ENCODE results near the gene CHD5. TPM values are rescaled to one million over a fixed set of nuclear protein-coding genes. Genes with fewer than 3 reads are reported as not detected.

CHD5 gene
- total and polyA plus RNA-seq, 4 donors, result 0.10 to 0.55 (median 0.31) TPM

- Histone ChIP-seq H3K4me1 (ENCODE audit: control insufficient read depth in 5 of 5, insufficient read depth in 5 of 5, low read length in 5 of 5) (no peaks in the 10 kb centered on the region), H3K36me3 (ENCODE audit: control insufficient read depth in 4 of 4, insufficient read depth in 4 of 4, low read length in 4 of 4) (peaks cover 20 to 55% (median 30%) of the 10 kb centered on the region in 4 donors), H3K27ac (ENCODE audit: low read depth in 1 of 2, low read length in 1 of 2) (no peak overlapping the region), H3K9ac (ENCODE audit: insufficient read depth in 1 of 2, low read length in 2 of 2) (no peak overlapping the region), H3K9me3 (ENCODE audit: control insufficient read depth in 4 of 4, insufficient read depth in 3 of 4, low read length in 3 of 4) (no peaks in the 10 kb centered on the region), H3K27me3 (ENCODE audit: control insufficient read depth in 3 of 3, insufficient read depth in 3 of 3, low read length in 2 of 3) (no peaks in the 10 kb centered on the region), H3K4me3 (no peak overlapping the region)
- 86 to 100% methylated on average over 1 of the region's 1 CpG for WGBS, 2 donors
- ATAC-seq (ENCODE audit: insufficient read depth, low FRiP score), result no peak
- no peak for TF ChIP-seq CTCF (IDR thresholded peaks at IDR 0.05; ENCODE audit: control extremely low read depth, extremely low read depth)
- no peak for DNase-seq
Measured at GRCh38 chr1:6191968-6192367, 11.8 kb upstream of the CHD5 start.

DNA sequence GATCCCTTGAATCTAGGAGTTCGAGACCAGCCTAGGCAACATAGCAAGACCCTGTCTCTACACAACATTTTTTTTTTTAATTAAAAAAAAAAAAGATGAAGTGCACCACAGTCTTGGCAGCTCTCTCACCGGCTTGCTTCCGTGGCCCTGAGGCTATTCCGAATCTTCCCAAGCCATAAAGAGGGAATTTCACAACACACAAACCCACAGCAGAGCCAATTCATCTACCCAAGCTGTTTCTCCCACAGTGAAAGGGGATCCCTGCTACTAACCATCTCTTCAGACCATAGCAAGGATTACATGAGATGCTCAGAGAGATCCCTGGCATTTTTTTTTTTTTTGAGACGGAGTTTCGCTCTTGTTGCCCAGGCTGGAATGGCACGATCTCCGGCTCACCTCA, 8.3 kb upstream of the CHD5 start:
- Histone ChIP-seq H3K36me3 (ENCODE audit: control insufficient read depth in 4 of 4, insufficient read depth in 4 of 4, low read length in 4 of 4) (peaks cover 14 to 49% (median 22%) of the 10 kb centered on the region in 4 donors), H3K4me3 (no peak overlapping the region), H3K9me3 (ENCODE audit: control insufficient read depth in 4 of 4, insufficient read depth in 3 of 4, low read length in 3 of 4) (no peaks in the 10 kb centered on the region), H3K27me3 (ENCODE audit: control insufficient read depth in 3 of 3, insufficient read depth in 3 of 3, low read length in 2 of 3) (no peaks in the 10 kb centered on the region), H3K27ac (ENCODE audit: low read depth in 1 of 2, low read length in 1 of 2) (no peak overlapping the region), H3K4me1 (ENCODE audit: control insufficient read depth in 5 of 5, insufficient read depth in 5 of 5, low read length in 5 of 5) (peaks cover 0 to 5% (median 0%) of the 10 kb centered on the region in 5 donors), H3K9ac (ENCODE audit: insufficient read depth in 1 of 2, low read length in 2 of 2) (no peak overlapping the region)
- DNase-seq, result no peak
- no peak for ATAC-seq (ENCODE audit: insufficient read depth, low FRiP score)
- no peak for TF ChIP-seq CTCF (IDR thresholded peaks at IDR 0.05; ENCODE audit: control extremely low read depth, extremely low read depth)
- 90 to 95% methylated on average over 8 of the region's 8 CpGs for WGBS, 2 donors

DNA sequence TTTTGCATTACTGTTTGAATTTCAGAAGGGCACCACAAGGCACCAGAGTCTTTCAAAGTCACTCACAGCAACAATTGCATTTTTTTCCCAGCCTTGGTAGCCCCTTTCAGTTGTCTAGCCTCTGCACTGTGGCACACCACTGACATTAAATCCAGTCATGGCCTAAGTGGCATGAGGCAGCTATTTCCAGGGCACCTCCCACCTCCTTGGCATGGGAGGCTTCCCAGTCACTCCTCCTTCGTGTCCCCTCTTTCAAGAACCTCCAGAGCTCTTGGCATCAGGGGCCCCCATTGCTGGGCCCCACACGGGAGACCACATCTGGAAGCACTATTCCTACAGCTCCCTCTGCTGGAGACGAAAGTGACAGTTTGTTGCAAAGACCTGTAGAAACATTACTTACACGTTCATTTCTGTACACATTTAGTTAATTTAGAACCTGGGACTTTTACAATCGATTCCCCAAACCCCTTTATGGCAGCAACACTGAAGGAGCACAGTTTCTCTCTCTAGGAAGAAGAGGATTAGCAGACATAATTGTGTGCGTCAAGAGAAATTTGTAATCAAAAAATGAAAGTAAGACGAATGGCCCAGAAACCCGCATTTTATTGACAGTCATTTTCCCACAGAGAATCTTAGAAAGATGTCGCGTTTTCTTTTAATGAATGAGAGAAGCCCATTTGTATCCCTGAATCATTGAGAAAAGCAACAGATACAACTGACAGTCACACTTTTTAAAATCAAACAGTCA, 5.7 kb upstream of the CHD5 start:
- ATAC-seq (ENCODE audit: insufficient read depth, low FRiP score) (no peak), DNase-seq (no peak)
- WGBS, 2 donors, result 67 to 71% methylated on average over 10 of the region's 10 CpGs
- Histone ChIP-seq H3K9ac (ENCODE audit: insufficient read depth in 1 of 2, low read length in 2 of 2) (no peak overlapping the region), H3K4me1 (ENCODE audit: control insufficient read depth in 5 of 5, insufficient read depth in 5 of 5, low read length in 5 of 5) (peaks cover 0 to 10% (median 0%) of the 10 kb centered on the region in 5 donors), H3K36me3 (ENCODE audit: control insufficient read depth in 4 of 4, insufficient read depth in 4 of 4, low read length in 4 of 4) (peaks cover 6 to 34% (median 15%) of the 10 kb centered on the region in 4 donors), H3K9me3 (ENCODE audit: control insufficient read depth in 4 of 4, insufficient read depth in 3 of 4, low read length in 3 of 4) (no peaks in the 10 kb centered on the region), H3K4me3 (no peak overlapping the region), H3K27me3 (ENCODE audit: control insufficient read depth in 3 of 3, insufficient read depth in 3 of 3, low read length in 2 of 3) (peaks cover 0 to 10% (median 9%) of the 10 kb centered on the region in 3 donors), H3K27ac (ENCODE audit: low read depth in 1 of 2, low read length in 1 of 2) (no peak overlapping the region)
- TF ChIP-seq CTCF (IDR thresholded peaks at IDR 0.05; ENCODE audit: control extremely low read depth, extremely low read depth), result no peak

Measured in lung (tissue), 12 donors.